HepG2 (cell line): ENCODE results near the gene BFAR. TPM values are rescaled to one million over a fixed set of nuclear protein-coding genes. Genes with fewer than 3 reads are reported as not detected.

Experiments
- DMAP1 ChIP-seq: IDR thresholded peaks from 2 replicates; pipeline ENCODE4 v1.6.1; 2016
- EZH2 ChIP-seq: conservative IDR thresholded peaks from 2 replicates; pipeline ENCODE4 v1.6.1; 2012; ENCODE audit warnings: mild to moderate bottlenecking, low read depth, low read length, moderate library complexity
- HMG20A ChIP-seq: IDR thresholded peaks from 2 replicates; pipeline ENCODE4 v1.6.1; 2016; ENCODE audit warnings: borderline replicate concordance
- HNRNPLL ChIP-seq: fragments of 200-400 bp; formaldehyde crosslinking; IDR thresholded peaks from 2 replicates; pipeline ENCODE4 v1.6.1; 2017; ENCODE audit warnings: mild to moderate bottlenecking, low read depth, low read length; ENCODE audit not compliant: poor library complexity, severe bottlenecking
- KAT7 ChIP-seq: IDR thresholded peaks from 2 replicates; pipeline ENCODE4 v1.6.1; 2018; ENCODE audit warnings: borderline replicate concordance, missing compliant biosample characterization
- MAFG ChIP-seq: sonication (generic); formaldehyde crosslinking; IDR thresholded peaks from 2 replicates; pipeline ENCODE4 v1.5.1; 2020; ENCODE audit warnings: mild to moderate bottlenecking, missing genetic modification reagents
- MTA3 ChIP-seq: sonication (generic); formaldehyde crosslinking; IDR thresholded peaks from 2 replicates; pipeline ENCODE4 v1.4.0; 2020; ENCODE audit warnings: missing genetic modification reagents
- MYC ChIP-seq: sonication (generic); formaldehyde crosslinking; IDR thresholded peaks from 2 replicates; pipeline ENCODE4 v1.9.0; 2021; ENCODE audit warnings: missing genetic modification reagents, borderline replicate concordance
- NFE2L1 ChIP-seq: sonication (generic); formaldehyde crosslinking; IDR thresholded peaks from 2 replicates; pipeline ENCODE4 v1.4.0; 2020; ENCODE audit warnings: missing genetic modification reagents, mild to moderate bottlenecking, borderline replicate concordance
- SETDB1 ChIP-seq: sonication (generic); formaldehyde crosslinking; IDR thresholded peaks from 2 replicates; pipeline ENCODE4 v1.5.1; 2020; ENCODE audit warnings: missing genetic modification reagents, mild to moderate bottlenecking, borderline replicate concordance
- SIN3A ChIP-seq: IDR thresholded peaks from 2 replicates; pipeline ENCODE4 v1.6.1; 2011; ENCODE audit warnings: low read depth, mild to moderate bottlenecking, control low read depth, low read length, borderline replicate concordance
- ZNF331 ChIP-seq: sonication (generic); formaldehyde crosslinking; IDR thresholded peaks from 2 replicates; pipeline ENCODE4 v1.4.0; 2020; ENCODE audit warnings: missing genetic modification reagents
- ZNF549 ChIP-seq: sonication (generic); formaldehyde crosslinking; IDR thresholded peaks from 2 replicates; pipeline ENCODE4 v1.5.0; 2020; ENCODE audit warnings: missing genetic modification reagents
- ZNF782 ChIP-seq: sonication (generic); formaldehyde crosslinking; IDR thresholded peaks from 2 replicates; pipeline ENCODE4 v1.4.0; 2020; ENCODE audit warnings: missing genetic modification reagents, mild to moderate bottlenecking, borderline replicate concordance
- polyA plus RNA-seq, 8 experiments: library from polyadenylated mRNA; depleted of rRNA in 3 of 8; stranded (reverse) in 7 of 8; unstranded in 1 of 8; fragments of >200 nt; fragmentation: Illumina TruSeq in 4 of 8; extraction: Trizol in 4 of 8; gene quantifications; 2 replicates each; pipeline versions ENCODE4 v1.2.1 to v1.2.3, GENCODE V29; 2011 to 2016; ENCODE audit warnings: low read depth in 4 of 8, missing spikeins in 1 of 8, mixed read lengths in 1 of 8; ENCODE audit not compliant: insufficient read depth in 1 of 8
- total RNA-seq, 5 experiments: library from RNA; depleted of rRNA; stranded (reverse); fragments of >200 nt; fragmentation: Illumina TruSeq; extraction: Trizol; gene quantifications; 2 replicates each; pipeline ENCODE4 v1.2.3, GENCODE V29; 2016; ENCODE audit warnings: low read depth in 1 of 5
- TF ChIP-seq, protein P1 (sequence below): sonication (generic); formaldehyde crosslinking; conservative IDR thresholded peaks from 2 replicates; pipeline ENCODE4 v1.5.0; 2020; ENCODE audit warnings: missing genetic modification reagents
- TF ChIP-seq, protein P2 (sequence below), 2 experiments: fragments of 450-650 bp in 1 of 2; sonication (generic) in 1 of 2; formaldehyde crosslinking; IDR thresholded peaks; 2 replicates each; pipeline versions ENCODE4 v1.5.0 to v1.8.0; 2020 to 2022; ENCODE audit warnings: mild to moderate bottlenecking in 1 of 2, missing genetic modification reagents in 1 of 2
- TF ChIP-seq, protein P3 (sequence below): sonication (generic); formaldehyde crosslinking; IDR thresholded peaks from 2 replicates; pipeline ENCODE4 v1.9.0; 2021; ENCODE audit warnings: missing genetic modification reagents, borderline replicate concordance

The BFAR gene
- total and polyA plus RNA-seq, 2 of the 13 experiments (the other 11 are each of a cell fraction or from before 2014, with no cell fraction given), result 96.9 to 120 TPM

DNA sequence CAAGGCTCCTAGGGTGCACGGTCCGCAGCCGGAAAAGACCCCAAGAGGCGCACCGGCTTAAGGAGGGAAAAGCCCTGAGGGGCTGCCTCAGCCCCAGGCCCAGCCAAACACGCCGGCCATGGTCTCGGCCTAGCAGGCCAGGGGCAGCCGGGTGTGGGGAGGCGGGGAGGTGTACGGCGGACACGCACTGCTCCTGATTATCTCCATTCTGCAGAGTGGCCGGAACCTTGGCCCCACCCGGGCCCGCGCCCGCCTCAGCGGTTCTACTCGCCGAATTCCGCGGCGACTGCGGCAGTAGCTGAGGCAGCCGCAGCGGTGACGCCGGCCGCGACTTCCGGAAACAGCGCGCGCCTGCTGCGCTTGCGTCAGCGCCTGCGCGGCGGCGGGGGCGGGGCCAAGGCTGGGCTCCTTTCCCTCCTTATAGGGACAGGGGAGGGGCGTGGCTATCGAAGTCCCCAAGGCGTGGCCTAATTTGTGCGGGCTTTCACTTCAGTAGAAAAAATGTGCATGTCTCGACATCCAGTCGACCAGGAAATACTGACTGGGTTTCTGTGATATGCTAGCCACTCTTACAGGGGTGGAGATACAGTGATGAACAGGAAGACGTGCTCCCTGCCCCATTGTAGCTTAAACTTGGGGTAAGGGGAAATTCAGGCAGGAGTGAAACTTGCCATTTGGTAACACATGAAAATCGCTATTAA, 2.7 kb upstream of the BFAR start, which contains the start of gene PARN (continued):
- 0 out of 2 replicates have a peak, but pooled peaks have one; percentile 35 for TF ChIP-seq NFE2L1 (CRISPR knock-in tag)
- TF ChIP-seq, protein P1, sequence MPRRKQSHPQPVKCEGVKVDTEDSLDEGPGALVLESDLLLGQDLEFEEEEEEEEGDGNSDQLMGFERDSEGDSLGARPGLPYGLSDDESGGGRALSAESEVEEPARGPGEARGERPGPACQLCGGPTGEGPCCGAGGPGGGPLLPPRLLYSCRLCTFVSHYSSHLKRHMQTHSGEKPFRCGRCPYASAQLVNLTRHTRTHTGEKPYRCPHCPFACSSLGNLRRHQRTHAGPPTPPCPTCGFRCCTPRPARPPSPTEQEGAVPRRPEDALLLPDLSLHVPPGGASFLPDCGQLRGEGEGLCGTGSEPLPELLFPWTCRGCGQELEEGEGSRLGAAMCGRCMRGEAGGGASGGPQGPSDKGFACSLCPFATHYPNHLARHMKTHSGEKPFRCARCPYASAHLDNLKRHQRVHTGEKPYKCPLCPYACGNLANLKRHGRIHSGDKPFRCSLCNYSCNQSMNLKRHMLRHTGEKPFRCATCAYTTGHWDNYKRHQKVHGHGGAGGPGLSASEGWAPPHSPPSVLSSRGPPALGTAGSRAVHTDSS (CRISPR knock-in tag), result 0 out of 2 replicates have a peak, but pooled peaks have one; percentile 89
- TF ChIP-seq DMAP1, result peak; percentile 97
- peak; percentile 89 for TF ChIP-seq MYC
- peak; percentile 100 for TF ChIP-seq HNRNPLL
- peak; percentile 97 for TF ChIP-seq ZNF782 (CRISPR knock-in tag)
- no peak; the same call in none of the 2 replicates for TF ChIP-seq ZNF331
- no peak for TF ChIP-seq HMG20A (CRISPR knock-in tag)
- TF ChIP-seq, protein P2, sequence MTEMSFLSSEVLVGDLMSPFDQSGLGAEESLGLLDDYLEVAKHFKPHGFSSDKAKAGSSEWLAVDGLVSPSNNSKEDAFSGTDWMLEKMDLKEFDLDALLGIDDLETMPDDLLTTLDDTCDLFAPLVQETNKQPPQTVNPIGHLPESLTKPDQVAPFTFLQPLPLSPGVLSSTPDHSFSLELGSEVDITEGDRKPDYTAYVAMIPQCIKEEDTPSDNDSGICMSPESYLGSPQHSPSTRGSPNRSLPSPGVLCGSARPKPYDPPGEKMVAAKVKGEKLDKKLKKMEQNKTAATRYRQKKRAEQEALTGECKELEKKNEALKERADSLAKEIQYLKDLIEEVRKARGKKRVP (CRISPR knock-in tag; IDR thresholded peaks at IDR 0.05), result peak in 1 of 2 experiments; percentile 91; a peak in 2 of 4 replicates
- TF ChIP-seq MTA3 (CRISPR knock-in tag), result no peak
- TF ChIP-seq EZH2, result no peak
- TF ChIP-seq KAT7 (CRISPR knock-in tag), result peak; percentile 89; the same call in 1 of the 2 replicates
- no peak for TF ChIP-seq SETDB1 (CRISPR knock-in tag)
- TF ChIP-seq, protein P3, sequence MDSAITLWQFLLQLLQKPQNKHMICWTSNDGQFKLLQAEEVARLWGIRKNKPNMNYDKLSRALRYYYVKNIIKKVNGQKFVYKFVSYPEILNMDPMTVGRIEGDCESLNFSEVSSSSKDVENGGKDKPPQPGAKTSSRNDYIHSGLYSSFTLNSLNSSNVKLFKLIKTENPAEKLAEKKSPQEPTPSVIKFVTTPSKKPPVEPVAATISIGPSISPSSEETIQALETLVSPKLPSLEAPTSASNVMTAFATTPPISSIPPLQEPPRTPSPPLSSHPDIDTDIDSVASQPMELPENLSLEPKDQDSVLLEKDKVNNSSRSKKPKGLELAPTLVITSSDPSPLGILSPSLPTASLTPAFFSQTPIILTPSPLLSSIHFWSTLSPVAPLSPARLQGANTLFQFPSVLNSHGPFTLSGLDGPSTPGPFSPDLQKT (CRISPR knock-in tag), result peak; percentile 74; the same call in 1 of the 2 replicates
- 0 out of 2 replicates have a peak, but pooled peaks have one; percentile 31 for TF ChIP-seq ZNF549
- TF ChIP-seq SIN3A, result peak; percentile 97
- no peak for TF ChIP-seq MAFG
